Measurements from ENCODE around the gene RPL4. TPM values are rescaled to one million over a fixed set of nuclear protein-coding genes. Genes with fewer than 3 reads are reported as not detected.

The RPL4 gene
- total RNA-seq, 1 donor = 2,311 TPM

- TF ChIP-seq, protein P1, sequence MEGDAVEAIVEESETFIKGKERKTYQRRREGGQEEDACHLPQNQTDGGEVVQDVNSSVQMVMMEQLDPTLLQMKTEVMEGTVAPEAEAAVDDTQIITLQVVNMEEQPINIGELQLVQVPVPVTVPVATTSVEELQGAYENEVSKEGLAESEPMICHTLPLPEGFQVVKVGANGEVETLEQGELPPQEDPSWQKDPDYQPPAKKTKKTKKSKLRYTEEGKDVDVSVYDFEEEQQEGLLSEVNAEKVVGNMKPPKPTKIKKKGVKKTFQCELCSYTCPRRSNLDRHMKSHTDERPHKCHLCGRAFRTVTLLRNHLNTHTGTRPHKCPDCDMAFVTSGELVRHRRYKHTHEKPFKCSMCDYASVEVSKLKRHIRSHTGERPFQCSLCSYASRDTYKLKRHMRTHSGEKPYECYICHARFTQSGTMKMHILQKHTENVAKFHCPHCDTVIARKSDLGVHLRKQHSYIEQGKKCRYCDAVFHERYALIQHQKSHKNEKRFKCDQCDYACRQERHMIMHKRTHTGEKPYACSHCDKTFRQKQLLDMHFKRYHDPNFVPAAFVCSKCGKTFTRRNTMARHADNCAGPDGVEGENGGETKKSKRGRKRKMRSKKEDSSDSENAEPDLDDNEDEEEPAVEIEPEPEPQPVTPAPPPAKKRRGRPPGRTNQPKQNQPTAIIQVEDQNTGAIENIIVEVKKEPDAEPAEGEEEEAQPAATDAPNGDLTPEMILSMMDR (IDR thresholded peaks at IDR 0.05; ENCODE audit: extremely low read depth, low read depth, low read length) = no peak
- no peak for DNase-seq (ENCODE audit: insufficient read length, low spot score, missing footprints)
These were observed 52.2 kb downstream of the RPL4 start for GRCh38 chr15:66452420-66452819.

More at GRCh38 chr15:66452420-66452819, 52.2 kb downstream of the RPL4 start:
- H3K27me3 ChIP-seq (ENCODE audit: insufficient read depth, low read length) = no peaks in the 10 kb centered on the region
- H2AFZ ChIP-seq (ENCODE audit: low read length) = no peak overlapping the region
- no peaks in the 10 kb centered on the region for H3K79me2 ChIP-seq (ENCODE audit: insufficient read depth, low read length)
- H3K4me1 ChIP-seq (ENCODE audit: insufficient read depth, low read length) = peaks cover 6% of the 10 kb centered on the region
- peaks cover 5% of the 10 kb centered on the region for H4K20me1 ChIP-seq (ENCODE audit: insufficient read depth, low read length)
- no peaks in the 10 kb centered on the region for H3K36me3 ChIP-seq (ENCODE audit: insufficient read depth, low read length)
- H3K4me3 ChIP-seq (ENCODE audit: insufficient read depth, low read length) = no peak overlapping the region
- no peak overlapping the region for H3K27ac ChIP-seq (ENCODE audit: low read depth, low read length)
- no peak overlapping the region for H3K4me2 ChIP-seq (ENCODE audit: insufficient read depth, low read length)
- H3K9me3 ChIP-seq (ENCODE audit: low read depth, low read length) = no peaks in the 10 kb centered on the region

Small RNA genes lying within 50 kb of the gene (small RNA-seq; reads per million reads assigned to genes)
- gene MIR4512 (not detected), gene RF01159 (not detected), gene SNORD16 (not detected), gene SNORD18A (not detected), gene SNORD18B (not detected), gene SNORD18C (not detected)

Other genes with a start within 250 kb of the RPL4 start
- 40.5 and 44.5 TPM in 2 replicates for gene DIS3L, start 211.3 kb downstream of the RPL4 start, total RNA-seq
- gene TIPIN, start 148.2 kb downstream of the RPL4 start, total RNA-seq = 7.4 and 9.0 TPM in 2 replicates
- gene MAP2K1, start 117.9 kb downstream of the RPL4 start, total RNA-seq = 19.2 and 21.2 TPM in 2 replicates
- gene SNAPC5, start 7.1 kb downstream of the RPL4 start, total RNA-seq = 14.5 and 18.0 TPM in 2 replicates
- gene ZWILCH, start 471 bp upstream of the RPL4 start, total RNA-seq = 8.7 and 13.0 TPM in 2 replicates
- 1.2 and 1.4 TPM in 2 replicates for gene LCTL, start 61.1 kb upstream of the RPL4 start, total RNA-seq
- gene SMAD6, start 197.4 kb upstream of the RPL4 start, total RNA-seq = 28.9 and 31.8 TPM in 2 replicates